Testis (tissue), 3 donors: ENCODE results near the gene CYP4A22. TPM values are rescaled to one million over a fixed set of nuclear protein-coding genes. Genes with fewer than 3 reads are reported as not detected.

ENCODE experiments used
- DNase-seq: peaks from one replicate; pipeline ENCODE4 v3.0.0-alpha.2; 2019
- H3K27ac ChIP-seq, 2 donors: fragments of 200-600 bp; sonication (generic); one replicate each; pipeline ENCODE4 v1.5.1; 2019
- H3K27me3 ChIP-seq: fragments of 200-600 bp; sonication (generic); one replicate; pipeline ENCODE4 v1.5.1; 2019
- H3K36me3 ChIP-seq: fragments of 200-600 bp; sonication (generic); one replicate; pipeline ENCODE4 v1.5.1; 2017; ENCODE audit warnings: low read depth; ENCODE audit errors: missing control alignments
- H3K4me1 ChIP-seq: fragments of 200-600 bp; sonication (generic); one replicate; pipeline ENCODE4 v1.5.1; 2019
- H3K4me3 ChIP-seq, 2 donors: fragments of 200-600 bp; sonication (generic); one replicate each; pipeline ENCODE4 v1.5.1; 2017 to 2019
- H3K9me3 ChIP-seq: fragments of 200-600 bp; sonication (generic); one replicate; pipeline ENCODE4 v1.5.1; 2017
- POLR2A ChIP-seq: fragments of 450-650 bp; IDR thresholded peaks from one replicate; pipeline ENCODE4 v1.6.1; 2017; ENCODE audit warnings: antibody characterized with exemption, mild to moderate bottlenecking, moderate library complexity
- WGBS, 2 donors: methylation state at CpG; one replicate each; pipeline ENCODE4 v1.1.5; 2018; 5-methylcytosine and 5-hydroxymethylcytosine counted together
- intact Hi-C: fragments of 100-400 bp; cut with DNase I; formaldehyde crosslinking; loops from one replicate; pipeline ENCODE4 v1.15.1; 2023; ENCODE audit warnings: low total_unique reads
- polyA plus RNA-seq: library from polyadenylated mRNA; stranded (reverse); fragments of 350-450 nt; fragmentation: Illumina TruSeq; extraction: RNeasy Lipid Tissue Mini Kit (QIAGEN cat#74804); gene quantifications from one replicate; pipeline ENCODE4 v1.2.3, GENCODE V29; 2014; ENCODE audit warnings: low read depth, low replicate concordance; ENCODE audit not compliant: insufficient read depth
- total RNA-seq, 2 donors: library from RNA; depleted of rRNA; stranded (reverse); fragments of >200 nt; gene quantifications; one replicate each; pipeline ENCODE4 v1.2.3, GENCODE V29; 2016
- TF ChIP-seq, protein P1 (sequence below), 3 experiments: fragments of 450-650 bp in 2 of 3; fragments of 200-600 bp in 1 of 3; sonication (generic) in 1 of 3; IDR thresholded peaks; one replicate each; pipeline ENCODE4 v1.5.1; 2016 to 2019; ENCODE audit warnings: antibody characterized with exemption in 3 of 3, mild to moderate bottlenecking in 2 of 3, moderate library complexity in 1 of 3

CYP4A22 gene
- total and polyA plus RNA-seq, 3 donors from 2014 or later, result 0.22 to 0.31 TPM; not detected in 1

DNA sequence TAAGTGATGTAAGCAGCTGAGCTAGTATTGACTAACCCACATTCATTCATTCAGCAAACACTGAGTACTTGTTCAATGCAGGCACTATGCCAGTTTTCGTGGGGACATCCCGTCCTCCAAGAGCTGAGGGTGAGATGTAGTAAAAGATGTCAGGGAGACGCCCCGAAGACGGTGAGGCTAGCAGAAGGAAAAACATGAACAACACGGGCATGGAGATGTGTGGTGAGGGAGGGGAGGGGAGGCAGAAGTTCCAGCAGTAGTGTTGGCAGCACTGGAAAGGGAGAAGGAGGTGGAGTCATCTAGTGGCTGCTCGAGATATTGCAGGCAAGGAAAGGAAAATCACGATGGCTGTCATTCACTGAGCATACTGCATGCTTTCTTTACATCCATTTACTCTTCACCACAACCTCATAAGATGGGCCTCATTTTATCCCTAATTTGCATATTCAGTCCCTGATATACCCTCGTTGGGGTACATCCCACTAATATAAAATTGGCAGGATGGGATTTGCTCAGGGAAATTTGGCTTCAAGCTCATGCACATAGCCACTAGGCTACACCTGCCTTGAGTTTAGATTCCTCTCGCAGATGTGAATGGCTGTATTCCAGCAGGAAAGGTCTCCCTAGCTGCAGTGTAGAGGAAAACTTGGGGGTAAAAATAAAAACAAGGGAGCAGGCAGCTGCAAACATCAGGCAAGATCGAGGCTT, 38.1 kb downstream of the CYP4A22 start:
- DNase-seq, result peak; percentile 80
- WGBS, 2 donors, result 17 to 20% methylated on average over 11 of the region's 11 CpGs
- intact Hi-C loops, result no loop called here

DNA sequence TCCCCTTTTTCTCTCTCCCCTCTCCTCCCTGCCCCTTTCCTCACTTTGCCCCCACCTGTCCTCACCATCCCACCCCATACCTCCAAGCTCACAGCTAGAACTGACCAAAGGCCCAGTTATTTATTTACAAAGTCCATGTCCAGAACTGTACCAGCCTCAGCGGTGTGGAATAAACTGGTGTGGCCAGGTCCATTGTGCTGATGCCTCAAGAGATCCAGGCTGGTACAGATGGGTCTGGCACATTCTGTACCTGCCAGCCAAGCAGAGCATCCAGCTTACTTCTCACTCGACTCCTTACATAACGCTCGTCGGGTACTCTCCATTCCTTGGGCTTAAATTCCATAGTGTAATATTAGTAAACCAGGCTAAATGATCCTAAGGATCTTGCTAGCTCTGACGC, 40.8 kb downstream of the CYP4A22 start:
- no peak for DNase-seq
- TF ChIP-seq, protein P1, sequence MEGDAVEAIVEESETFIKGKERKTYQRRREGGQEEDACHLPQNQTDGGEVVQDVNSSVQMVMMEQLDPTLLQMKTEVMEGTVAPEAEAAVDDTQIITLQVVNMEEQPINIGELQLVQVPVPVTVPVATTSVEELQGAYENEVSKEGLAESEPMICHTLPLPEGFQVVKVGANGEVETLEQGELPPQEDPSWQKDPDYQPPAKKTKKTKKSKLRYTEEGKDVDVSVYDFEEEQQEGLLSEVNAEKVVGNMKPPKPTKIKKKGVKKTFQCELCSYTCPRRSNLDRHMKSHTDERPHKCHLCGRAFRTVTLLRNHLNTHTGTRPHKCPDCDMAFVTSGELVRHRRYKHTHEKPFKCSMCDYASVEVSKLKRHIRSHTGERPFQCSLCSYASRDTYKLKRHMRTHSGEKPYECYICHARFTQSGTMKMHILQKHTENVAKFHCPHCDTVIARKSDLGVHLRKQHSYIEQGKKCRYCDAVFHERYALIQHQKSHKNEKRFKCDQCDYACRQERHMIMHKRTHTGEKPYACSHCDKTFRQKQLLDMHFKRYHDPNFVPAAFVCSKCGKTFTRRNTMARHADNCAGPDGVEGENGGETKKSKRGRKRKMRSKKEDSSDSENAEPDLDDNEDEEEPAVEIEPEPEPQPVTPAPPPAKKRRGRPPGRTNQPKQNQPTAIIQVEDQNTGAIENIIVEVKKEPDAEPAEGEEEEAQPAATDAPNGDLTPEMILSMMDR (IDR thresholded peaks at IDR 0.05), result no peak
- no peak for TF ChIP-seq POLR2A
- no peaks in the 10 kb centered on the region for H3K9me3 ChIP-seq
- H3K4me1 ChIP-seq, result peaks cover 7% of the 10 kb centered on the region
- intact Hi-C loops, result no loop called here
- H3K27ac ChIP-seq, result no peak overlapping the region
- no peak overlapping the region for H3K4me3 ChIP-seq
- H3K27me3 ChIP-seq, result no peaks in the 10 kb centered on the region
- no peaks in the 10 kb centered on the region for H3K36me3 ChIP-seq
- WGBS, 2 donors, result 65 to 76% methylated on average over 6 of the region's 6 CpGs

More for the DNA sequence above, 38.1 kb downstream of the CYP4A22 start:
- TF ChIP-seq, protein P1 (IDR thresholded peaks at IDR 0.05), result peak; percentile 85 to 97 (median 95)
- no peak for TF ChIP-seq POLR2A
- Histone ChIP-seq H3K27me3 (no peaks in the 10 kb centered on the region), H3K4me3 (no peak overlapping the region), H3K9me3 (no peaks in the 10 kb centered on the region), H3K27ac (no peak overlapping the region), H3K36me3 (no peaks in the 10 kb centered on the region), H3K4me1 (peaks cover 7% of the 10 kb centered on the region)

DNA sequence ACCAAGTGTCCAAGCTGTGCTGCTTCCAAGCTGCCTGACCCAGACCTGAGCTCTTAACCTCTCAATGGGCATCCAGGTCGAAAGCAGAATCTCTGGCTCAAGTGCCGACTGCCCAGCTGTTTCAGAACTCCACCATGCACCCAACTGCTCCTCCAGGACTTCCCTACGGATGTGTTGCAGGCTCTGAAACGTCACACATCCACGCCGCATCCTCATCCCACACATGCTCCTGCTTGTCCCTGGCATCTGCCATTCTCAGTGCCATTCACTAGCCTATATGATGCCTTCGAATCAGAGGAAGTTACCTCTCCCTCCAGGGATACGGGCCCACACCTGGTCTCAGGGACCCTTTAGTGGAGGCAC, 41.4 kb downstream of the CYP4A22 start:
- 48 to 63% methylated on average over 8 of the region's 8 CpGs for WGBS, 2 donors
- DNase-seq, result no peak
- Histone ChIP-seq H3K9me3 (no peaks in the 10 kb centered on the region), H3K4me1 (peaks cover 7% of the 10 kb centered on the region), H3K4me3 (peak overlapping the region in 1 of 2 donors; percentile 48), H3K36me3 (no peaks in the 10 kb centered on the region), H3K27me3 (no peaks in the 10 kb centered on the region), H3K27ac (no peak overlapping the region)
- intact Hi-C loops, result no loop called here
- TF ChIP-seq POLR2A, result no peak
- TF ChIP-seq, protein P1 (IDR thresholded peaks at IDR 0.05), result no peak

DNA sequence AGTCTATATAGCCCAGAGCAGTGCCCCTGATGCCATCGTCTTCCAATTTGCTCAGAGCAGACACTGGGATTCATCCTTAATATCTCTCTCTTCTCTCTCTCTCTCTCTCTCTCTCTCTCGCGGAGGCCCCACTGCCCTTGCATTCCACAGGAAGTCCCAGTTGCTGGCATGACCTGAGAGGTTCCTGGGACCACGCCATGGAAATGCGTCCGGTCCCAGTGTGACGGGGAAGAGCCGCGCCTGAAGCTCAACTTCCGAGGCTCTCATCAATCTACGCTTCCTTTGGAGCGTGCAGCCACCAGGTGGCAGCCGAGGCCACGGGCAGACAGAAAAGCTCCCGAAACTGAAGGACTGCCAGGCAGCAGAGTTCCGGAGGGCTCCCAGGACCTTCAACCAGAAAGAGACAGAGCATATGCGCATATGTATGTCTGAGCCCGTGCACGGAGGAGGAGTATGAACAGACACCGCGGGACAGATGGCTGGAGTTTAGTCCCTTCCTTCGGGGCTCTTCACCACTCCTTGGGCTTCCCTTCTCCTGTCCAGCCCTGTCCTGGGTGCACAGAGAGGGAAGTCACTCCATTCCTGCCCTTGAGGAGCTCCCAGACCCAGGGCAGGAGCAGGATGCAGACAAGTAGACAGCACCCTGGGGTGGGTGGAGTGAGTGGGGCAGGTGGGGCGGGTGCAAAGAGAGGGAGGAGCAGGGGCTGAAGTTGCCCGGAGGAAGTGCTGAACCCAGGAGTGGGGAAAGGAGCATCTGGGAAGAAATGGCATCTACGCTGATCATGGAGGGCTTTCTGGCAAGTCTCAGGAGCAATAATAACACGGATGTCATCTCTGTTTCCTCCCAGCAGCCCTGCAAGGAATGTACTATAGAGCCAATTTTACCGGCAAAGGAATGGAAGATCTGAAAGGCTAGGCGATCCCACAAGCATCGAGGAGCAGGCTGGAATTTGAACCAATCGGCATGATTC, 42.1 kb downstream of the CYP4A22 start:
- WGBS, 2 donors, result 5 to 9% methylated on average over 13 to 24 of the region's 30 CpGs
- peak; percentile 94 for DNase-seq
- H3K4me3 ChIP-seq, result peak overlapping the region; percentile 24 to 48
- no peak overlapping the region for H3K27ac ChIP-seq
- no peaks in the 10 kb centered on the region for H3K27me3 ChIP-seq
- H3K36me3 ChIP-seq, result no peaks in the 10 kb centered on the region
- peaks cover 7% of the 10 kb centered on the region for H3K4me1 ChIP-seq
- no peaks in the 10 kb centered on the region for H3K9me3 ChIP-seq
- intact Hi-C loops, result no loop called here
- TF ChIP-seq, protein P1 (IDR thresholded peaks at IDR 0.05), result peak; percentile 74 to 91 (median 85)
- TF ChIP-seq POLR2A, result no peak
